ENCODE measurements around the gene LINGO3. TPM values are rescaled to one million over a fixed set of nuclear protein-coding genes. Genes with fewer than 3 reads are reported as not detected.

Gene LINGO3
- total RNA-seq, 4 donors from 2014 or later = 0.45 TPM; not detected in 3

- whole genome bisulfite sequencing, 2 donors = 14 to 20% methylated on average over 14 to 40 of the region's 45 CpGs
- peaks cover 13 to 24% of the 10 kb centered on the region in 2 donors for H3K36me3 ChIP-seq
- no peak overlapping the region for H3K4me3 ChIP-seq (replicated peaks in 1 of 3)
- no peaks in the 10 kb centered on the region for H3K27me3 ChIP-seq
- TF ChIP-seq CTCF (IDR thresholded peaks at IDR 0.05) (peak; percentile 76 to 99 (median 92)), POLR2A (IDR thresholded peaks at IDR 0.05) (no peak)
- intact Hi-C loops (cut with DNase I) = loop anchor here (5.0 kb wide), 1 partner anchor 111 kb away; the partner anchor contains the start of gene DOT1L
- no peaks in the 10 kb centered on the region for H3K9me3 ChIP-seq
- peaks cover 12 to 41% of the 10 kb centered on the region in 2 donors for H3K4me1 ChIP-seq
- H3K27ac ChIP-seq = peak overlapping the region; percentile 16 to 70 (median 60)
- DNase-seq = peak; percentile 64 to 69
These were observed 34.4 kb downstream of the LINGO3 start for GRCh38 chr19:2273356-2274184.

- Histone ChIP-seq H3K9me3 (no peaks in the 10 kb centered on the region), H3K27ac (peak overlapping the region; percentile 98 to 100 (median 99)), H3K36me3 (peaks cover 13 to 24% of the 10 kb centered on the region in 2 donors), H3K27me3 (no peaks in the 10 kb centered on the region), H3K4me1 (peaks cover 20 to 56% of the 10 kb centered on the region in 2 donors), H3K4me3 (replicated peaks in 1 of 3) (peak overlapping the region; percentile 75 to 100 (median 99))
- no peak for TF ChIP-seq CTCF (IDR thresholded peaks at IDR 0.05)
- TF ChIP-seq POLR2A (IDR thresholded peaks at IDR 0.05) = no peak
- no peak for DNase-seq
- intact Hi-C loops (cut with DNase I) = loop anchor here (2.0 to 5.0 kb wide), 2 partner anchors 35 to 109 kb away; partner anchors contain the start of genes DOT1L, PLEKHJ1 and SF3A2
- WGBS, 2 donors = 36 to 48% methylated on average over 29 to 35 of the region's 43 CpGs
These were observed 36.5 kb downstream of the LINGO3 start for GRCh38 chr19:2271234-2272103.

GRCh38 chr19:2270423-2271233, 37.3 kb downstream of the LINGO3 start:
- TF ChIP-seq POLR2A (IDR thresholded peaks at IDR 0.05) = peak in 1 of 2 donors; percentile 75
- no peak for TF ChIP-seq CTCF (IDR thresholded peaks at IDR 0.05)
- H3K27ac ChIP-seq = peak overlapping the region; percentile 98 to 100 (median 99)
- DNase-seq = peak; percentile 79 to 83
- 2% methylated on average over 20 of the region's 88 CpGs; no CpG with 5 or more reads in 1 of the 2 donors for WGBS, 2 donors
- H3K4me3 ChIP-seq (replicated peaks in 1 of 3) = peak overlapping the region; percentile 99 to 100 (median 100)
- H3K4me1 ChIP-seq = peaks cover 21 to 57% of the 10 kb centered on the region in 2 donors
- no peaks in the 10 kb centered on the region for H3K9me3 ChIP-seq
- H3K36me3 ChIP-seq = peaks cover 13 to 24% of the 10 kb centered on the region in 2 donors
- H3K27me3 ChIP-seq = no peaks in the 10 kb centered on the region
- intact Hi-C loops (cut with DNase I) = loop anchor here (2.0 to 5.0 kb wide), 2 partner anchors 34 to 108 kb away; partner anchors contain the start of genes DOT1L, PLEKHJ1 and SF3A2

GRCh38 chr19:2270157-2270422, 37.9 kb downstream of the LINGO3 start:
- no peaks in the 10 kb centered on the region for H3K9me3 ChIP-seq
- no peaks in the 10 kb centered on the region for H3K27me3 ChIP-seq
- H3K4me1 ChIP-seq = peaks cover 18 to 52% of the 10 kb centered on the region in 2 donors
- peak overlapping the region; percentile 99 to 100 (median 100) for H3K4me3 ChIP-seq (replicated peaks in 1 of 3)
- TF ChIP-seq POLR2A (IDR thresholded peaks at IDR 0.05) (no peak), CTCF (IDR thresholded peaks at IDR 0.05) (no peak)
- peak overlapping the region; percentile 98 to 100 (median 99) for H3K27ac ChIP-seq
- peak; percentile 40 to 43 for DNase-seq
- peaks cover 13 to 24% of the 10 kb centered on the region in 2 donors for H3K36me3 ChIP-seq
- intact Hi-C loops (cut with DNase I) = loop anchor here (2.0 to 5.0 kb wide), 2 partner anchors 33 to 108 kb away; partner anchors contain the start of genes DOT1L, PLEKHJ1 and SF3A2
- WGBS, 2 donors = 0 to 2% methylated on average over 5 to 11 of the region's 30 CpGs
